ENCODE measurements around the gene COL6A5.

COL6A5 gene

GRCh38 chr3:130470126-130470525 is 124.7 kb downstream of the COL6A5 start:
- no peaks in the 10 kb centered on the region for H3K79me2 ChIP-seq (ENCODE audit: control insufficient read depth, insufficient read depth, low read length, unreplicated experiment)
- H3K4me3 ChIP-seq (ENCODE audit: low read depth, low read length): no peak overlapping the region
- no peaks in the 10 kb centered on the region for H3K4me1 ChIP-seq (ENCODE audit: control insufficient read depth, insufficient read depth, low read length, unreplicated experiment)
- H3K27ac ChIP-seq (ENCODE audit: low read depth, low read length): no peak overlapping the region
- 0 out of 2 replicates have a peak, but pooled peaks cover 2% of the 10 kb centered on the region for H3K36me3 ChIP-seq (ENCODE audit: insufficient read depth, low read length)
- no peak overlapping the region for H2AFZ ChIP-seq (ENCODE audit: low read length, unreplicated experiment)
- no peaks in the 10 kb centered on the region for H3K27me3 ChIP-seq (ENCODE audit: insufficient read depth, low read length)

- no peaks in the 10 kb centered on the region for H3K27me3 ChIP-seq (ENCODE audit: insufficient read depth, low read length)
- no peak overlapping the region for H2AFZ ChIP-seq (ENCODE audit: low read length, unreplicated experiment)
- H3K4me1 ChIP-seq (ENCODE audit: control insufficient read depth, insufficient read depth, low read length, unreplicated experiment): no peaks in the 10 kb centered on the region
- H3K4me3 ChIP-seq (ENCODE audit: low read depth, low read length): no peak overlapping the region
- no peaks in the 10 kb centered on the region for H3K36me3 ChIP-seq (ENCODE audit: insufficient read depth, low read length)
- H3K79me2 ChIP-seq (ENCODE audit: control insufficient read depth, insufficient read depth, low read length, unreplicated experiment): no peaks in the 10 kb centered on the region
- H3K27ac ChIP-seq (ENCODE audit: low read depth, low read length): no peak overlapping the region
Measured at GRCh38 chr3:130473416-130473815, 127.9 kb downstream of the COL6A5 start.

DNA sequence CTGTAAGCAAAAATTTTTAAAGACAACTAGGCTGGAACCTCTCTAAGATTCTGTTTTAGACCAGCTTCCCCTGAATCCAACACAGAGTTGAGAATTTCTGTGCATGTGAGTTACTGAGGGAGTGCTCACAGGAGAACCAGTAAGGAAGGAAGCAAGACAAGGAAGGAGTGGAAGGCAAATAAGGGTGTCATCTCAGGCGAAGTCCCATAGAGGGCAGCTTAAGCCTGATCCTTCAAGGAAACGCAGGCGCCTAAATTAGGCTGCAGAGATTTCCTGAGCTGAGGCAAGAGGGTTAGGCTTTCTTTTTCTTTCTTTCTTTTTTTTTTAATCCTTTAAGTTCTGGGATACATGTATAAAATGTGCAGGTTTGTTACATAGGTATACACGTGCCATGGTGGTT is 135.3 kb downstream of the COL6A5 start:
- Histone ChIP-seq H3K36me3 (ENCODE audit: insufficient read depth, low read length) (no peaks in the 10 kb centered on the region), H2AFZ (ENCODE audit: low read length, unreplicated experiment) (no peak overlapping the region), H3K4me3 (ENCODE audit: low read depth, low read length) (no peak overlapping the region), H3K4me1 (ENCODE audit: control insufficient read depth, insufficient read depth, low read length, unreplicated experiment) (no peaks in the 10 kb centered on the region), H3K27me3 (ENCODE audit: insufficient read depth, low read length) (no peaks in the 10 kb centered on the region), H3K79me2 (ENCODE audit: control insufficient read depth, insufficient read depth, low read length, unreplicated experiment) (no peaks in the 10 kb centered on the region), H3K27ac (ENCODE audit: low read depth, low read length) (no peak overlapping the region)

- Histone ChIP-seq H3K27ac (ENCODE audit: low read depth, low read length) (no peak overlapping the region), H2AFZ (ENCODE audit: low read length, unreplicated experiment) (no peak overlapping the region), H3K36me3 (ENCODE audit: insufficient read depth, low read length) (no peaks in the 10 kb centered on the region), H3K4me1 (ENCODE audit: control insufficient read depth, insufficient read depth, low read length, unreplicated experiment) (no peaks in the 10 kb centered on the region), H3K27me3 (ENCODE audit: insufficient read depth, low read length) (no peaks in the 10 kb centered on the region), H3K79me2 (ENCODE audit: control insufficient read depth, insufficient read depth, low read length, unreplicated experiment) (no peaks in the 10 kb centered on the region), H3K4me3 (ENCODE audit: low read depth, low read length) (no peak overlapping the region)
Measured at GRCh38 chr3:130488288-130488687, 142.8 kb downstream of the COL6A5 start.

GRCh38 chr3:130488769-130489450 is 143.4 kb downstream of the COL6A5 start:
- H3K4me1 ChIP-seq (ENCODE audit: control insufficient read depth, insufficient read depth, low read length, unreplicated experiment): no peaks in the 10 kb centered on the region
- H3K27ac ChIP-seq (ENCODE audit: low read depth, low read length): no peak overlapping the region
- no peaks in the 10 kb centered on the region for H3K27me3 ChIP-seq (ENCODE audit: insufficient read depth, low read length)
- H3K79me2 ChIP-seq (ENCODE audit: control insufficient read depth, insufficient read depth, low read length, unreplicated experiment): no peaks in the 10 kb centered on the region
- H2AFZ ChIP-seq (ENCODE audit: low read length, unreplicated experiment): no peak overlapping the region
- H3K36me3 ChIP-seq (ENCODE audit: insufficient read depth, low read length): no peaks in the 10 kb centered on the region
- no peak overlapping the region for H3K4me3 ChIP-seq (ENCODE audit: low read depth, low read length)

DNA sequence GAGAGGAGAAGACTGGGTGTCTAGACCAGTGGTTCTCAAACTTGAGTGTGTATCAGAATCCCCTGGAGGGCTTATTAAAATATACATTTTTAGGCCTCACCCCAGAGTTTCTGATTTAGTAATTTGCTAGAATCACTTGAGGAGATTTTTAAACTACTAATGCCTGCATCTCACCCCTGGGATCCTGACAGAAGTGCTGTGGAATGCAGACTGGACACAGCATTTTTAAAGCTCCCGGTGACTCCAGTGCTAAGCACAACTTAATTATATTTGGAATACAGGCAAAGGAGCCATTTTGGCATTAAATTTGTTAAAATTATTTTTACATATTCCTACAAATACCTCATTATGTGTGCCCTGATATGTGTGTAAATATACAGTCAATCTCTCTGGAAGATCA is 144.8 kb downstream of the COL6A5 start:
- no peaks in the 10 kb centered on the region for H3K27me3 ChIP-seq (ENCODE audit: insufficient read depth, low read length)
- H3K36me3 ChIP-seq (ENCODE audit: insufficient read depth, low read length): no peaks in the 10 kb centered on the region
- no peaks in the 10 kb centered on the region for H3K79me2 ChIP-seq (ENCODE audit: control insufficient read depth, insufficient read depth, low read length, unreplicated experiment)
- no peak overlapping the region for H2AFZ ChIP-seq (ENCODE audit: low read length, unreplicated experiment)
- H3K4me3 ChIP-seq (ENCODE audit: low read depth, low read length): no peak overlapping the region
- no peaks in the 10 kb centered on the region for H3K4me1 ChIP-seq (ENCODE audit: control insufficient read depth, insufficient read depth, low read length, unreplicated experiment)
- H3K27ac ChIP-seq (ENCODE audit: low read depth, low read length): no peak overlapping the region

- H3K27ac ChIP-seq (ENCODE audit: low read depth, low read length): no peak overlapping the region
- H3K36me3 ChIP-seq (ENCODE audit: insufficient read depth, low read length): no peaks in the 10 kb centered on the region
- H2AFZ ChIP-seq (ENCODE audit: low read length, unreplicated experiment): no peak overlapping the region
- H3K4me1 ChIP-seq (ENCODE audit: control insufficient read depth, insufficient read depth, low read length, unreplicated experiment): no peaks in the 10 kb centered on the region
- no peak overlapping the region for H3K4me3 ChIP-seq (ENCODE audit: low read depth, low read length)
- H3K79me2 ChIP-seq (ENCODE audit: control insufficient read depth, insufficient read depth, low read length, unreplicated experiment): no peaks in the 10 kb centered on the region
- H3K27me3 ChIP-seq (ENCODE audit: insufficient read depth, low read length): no peaks in the 10 kb centered on the region
Measured at GRCh38 chr3:130491431-130491830, 146.0 kb downstream of the COL6A5 start.

DNA sequence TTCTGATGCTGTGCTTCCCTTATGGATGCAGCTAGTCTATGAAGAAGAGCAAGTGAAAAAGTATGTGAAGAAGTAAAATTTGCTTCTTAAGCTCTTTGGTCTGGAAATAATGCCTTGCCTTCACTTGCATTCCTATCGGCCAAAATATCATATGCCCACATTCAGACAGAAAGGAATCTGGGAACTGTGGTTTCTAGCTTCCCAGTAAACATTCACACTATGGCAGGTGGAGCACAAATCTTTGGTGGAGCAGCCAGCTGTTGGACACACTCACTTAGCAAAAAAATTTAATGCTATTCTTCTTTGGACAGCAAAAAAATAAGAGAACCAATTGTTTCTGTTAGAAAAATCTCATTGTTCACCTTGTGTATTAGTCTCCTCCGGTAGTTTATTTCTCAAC is 159.2 kb downstream of the COL6A5 start:
- Histone ChIP-seq H2AFZ (ENCODE audit: low read length, unreplicated experiment) (no peak overlapping the region), H3K4me1 (ENCODE audit: control insufficient read depth, insufficient read depth, low read length, unreplicated experiment) (no peaks in the 10 kb centered on the region), H3K36me3 (ENCODE audit: insufficient read depth, low read length) (no peaks in the 10 kb centered on the region), H3K79me2 (ENCODE audit: control insufficient read depth, insufficient read depth, low read length, unreplicated experiment) (no peaks in the 10 kb centered on the region), H3K27ac (ENCODE audit: low read depth, low read length) (no peak overlapping the region), H3K4me3 (ENCODE audit: low read depth, low read length) (no peak overlapping the region), H3K27me3 (ENCODE audit: insufficient read depth, low read length) (no peaks in the 10 kb centered on the region)

DNA sequence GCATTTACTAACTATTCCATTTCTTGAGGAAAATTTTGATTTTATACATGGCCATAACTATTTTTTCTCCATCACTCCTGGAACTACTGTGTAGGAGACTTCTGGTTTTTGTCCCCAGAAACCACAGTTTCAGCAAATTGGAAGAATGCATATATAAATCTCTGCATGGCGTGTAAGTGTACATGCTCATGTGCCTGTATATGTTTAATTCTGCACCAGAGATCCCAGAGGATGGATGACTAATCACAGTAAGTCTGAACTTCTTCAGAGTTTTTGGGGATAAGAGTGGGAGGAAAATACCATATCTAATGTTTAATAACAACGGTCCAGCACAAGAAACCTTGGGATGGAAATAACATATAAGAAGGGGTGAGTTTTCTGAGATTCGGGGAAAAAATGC is 160.6 kb downstream of the COL6A5 start:
- Histone ChIP-seq H3K27me3 (ENCODE audit: insufficient read depth, low read length) (no peaks in the 10 kb centered on the region), H3K79me2 (ENCODE audit: control insufficient read depth, insufficient read depth, low read length, unreplicated experiment) (no peaks in the 10 kb centered on the region), H3K4me3 (ENCODE audit: low read depth, low read length) (no peak overlapping the region), H3K4me1 (ENCODE audit: control insufficient read depth, insufficient read depth, low read length, unreplicated experiment) (no peaks in the 10 kb centered on the region), H2AFZ (ENCODE audit: low read length, unreplicated experiment) (no peak overlapping the region), H3K27ac (ENCODE audit: low read depth, low read length) (no peak overlapping the region), H3K36me3 (ENCODE audit: insufficient read depth, low read length) (no peaks in the 10 kb centered on the region)

DNA sequence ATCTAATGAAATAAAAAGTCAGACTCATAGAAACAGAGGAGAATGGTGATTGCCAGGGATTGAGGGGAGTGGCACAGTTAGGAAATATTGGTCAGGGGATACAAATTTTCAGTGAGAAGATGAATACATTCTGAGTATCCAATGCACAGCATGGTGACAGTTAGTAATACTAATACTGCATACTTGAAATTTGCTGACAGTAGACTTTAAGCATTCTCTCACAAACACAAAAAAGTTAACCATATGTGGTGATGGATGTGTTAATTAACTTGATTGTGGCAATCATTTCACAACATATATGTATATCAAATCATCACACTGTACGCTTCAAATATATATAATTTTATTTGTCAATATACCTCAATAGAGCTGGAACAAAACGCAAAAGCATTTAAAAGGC is 162.3 kb downstream of the COL6A5 start:
- no peak overlapping the region for H3K4me3 ChIP-seq (ENCODE audit: low read depth, low read length)
- no peak overlapping the region for H2AFZ ChIP-seq (ENCODE audit: low read length, unreplicated experiment)
- no peaks in the 10 kb centered on the region for H3K36me3 ChIP-seq (ENCODE audit: insufficient read depth, low read length)
- H3K4me1 ChIP-seq (ENCODE audit: control insufficient read depth, insufficient read depth, low read length, unreplicated experiment): no peaks in the 10 kb centered on the region
- H3K79me2 ChIP-seq (ENCODE audit: control insufficient read depth, insufficient read depth, low read length, unreplicated experiment): no peaks in the 10 kb centered on the region
- no peaks in the 10 kb centered on the region for H3K27me3 ChIP-seq (ENCODE audit: insufficient read depth, low read length)
- no peak overlapping the region for H3K27ac ChIP-seq (ENCODE audit: low read depth, low read length)

DNA sequence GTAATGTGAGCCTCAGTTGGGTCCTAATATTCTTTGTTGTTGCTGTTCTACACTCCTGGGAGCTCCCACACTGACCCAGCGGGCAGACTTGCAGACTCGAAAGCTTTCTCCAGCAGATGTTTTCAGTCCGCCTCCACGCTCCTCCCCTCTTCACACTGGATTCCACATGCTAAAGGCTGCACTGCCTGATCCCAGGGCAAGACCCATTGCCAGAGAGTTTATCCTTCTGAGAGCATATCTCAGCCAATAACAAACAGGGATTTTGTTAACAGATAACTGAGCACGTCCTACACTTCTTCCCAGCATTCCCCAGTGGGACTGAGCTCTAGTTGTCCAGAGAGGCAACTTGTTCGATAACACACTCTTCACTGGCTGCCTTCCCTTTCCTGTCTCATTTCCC is 163.5 kb downstream of the COL6A5 start:
- Histone ChIP-seq H3K79me2 (ENCODE audit: control insufficient read depth, insufficient read depth, low read length, unreplicated experiment) (no peaks in the 10 kb centered on the region), H3K27ac (ENCODE audit: low read depth, low read length) (no peak overlapping the region), H3K4me3 (ENCODE audit: low read depth, low read length) (no peak overlapping the region), H3K4me1 (ENCODE audit: control insufficient read depth, insufficient read depth, low read length, unreplicated experiment) (no peaks in the 10 kb centered on the region), H2AFZ (ENCODE audit: low read length, unreplicated experiment) (no peak overlapping the region), H3K27me3 (ENCODE audit: insufficient read depth, low read length) (no peaks in the 10 kb centered on the region), H3K36me3 (ENCODE audit: insufficient read depth, low read length) (no peaks in the 10 kb centered on the region)
